H1 (cell line): Measurements from ENCODE around the gene TPSAB1.

Experiments
- ASH2L ChIP-seq: fragments of 200-600, 300-600 bp; sonication (generic); IDR thresholded peaks from one replicate; pipeline ENCODE4 v1.7.1; 2017; ENCODE audit warnings: low read length
- ATF3 ChIP-seq: IDR thresholded peaks from 2 replicates; pipeline ENCODE4 v1.6.1; 2011; ENCODE audit warnings: low read depth, mild to moderate bottlenecking, low read length; ENCODE audit not compliant: insufficient read depth
- BRCA1 ChIP-seq: IDR thresholded peaks from 2 replicates; pipeline ENCODE4 v1.6.1; 2012; ENCODE audit warnings: low read depth, low read length, improper control_type of control experiment
- CREB1 ChIP-seq: IDR thresholded peaks from 2 replicates; pipeline ENCODE4 v1.6.1; 2012; ENCODE audit warnings: inconsistent platforms
- CTCF ChIP-seq, 3 experiments: IDR thresholded peaks; 1 replicate in 2 of 3; 2 replicates in 1 of 3; pipeline versions ENCODE4 v1.5.1 to v1.6.1; 2011; ENCODE audit warnings: low read length in 3 of 3, mild to moderate bottlenecking in 3 of 3, inconsistent platforms in 2 of 3, low read depth in 1 of 3, moderate library complexity in 1 of 3; ENCODE audit not compliant: insufficient read depth in 1 of 3; ENCODE audit errors: control extremely low read depth in 1 of 3
- EGR1 ChIP-seq: IDR thresholded peaks from 2 replicates; pipeline ENCODE4 v1.6.1; 2011; ENCODE audit warnings: low read depth, low read length, borderline replicate concordance
- EP300 ChIP-seq, 2 experiments: IDR thresholded peaks; 1 replicate in 1 of 2; 2 replicates in 1 of 2; pipeline ENCODE4 v1.6.1; 2011 to 2012; ENCODE audit warnings: low read depth in 2 of 2, low read length in 2 of 2, mild to moderate bottlenecking in 2 of 2, borderline replicate concordance in 1 of 2, inconsistent platforms in 1 of 2, moderate library complexity in 1 of 2
- GABPA ChIP-seq: IDR thresholded peaks from 2 replicates; pipeline ENCODE4 v1.6.1; 2011; ENCODE audit warnings: mild to moderate bottlenecking, low read length, moderate library complexity, borderline replicate concordance; ENCODE audit not compliant: insufficient read depth
- JUN ChIP-seq: IDR thresholded peaks from 2 replicates; pipeline ENCODE4 v1.6.1; 2011; ENCODE audit warnings: low read depth, mild to moderate bottlenecking, improper control_type of control experiment, low read length
- POLR2A ChIP-seq, 2 experiments: IDR thresholded peaks; 1 replicate in 1 of 2; 2 replicates in 1 of 2; pipeline ENCODE4 v1.6.1; 2011; ENCODE audit warnings: low read depth in 2 of 2, low read length in 2 of 2, mild to moderate bottlenecking in 2 of 2; ENCODE audit errors: control extremely low read depth in 1 of 2

GRCh38 chr16:1282324-1282973 is 41.9 kb downstream of the TPSAB1 start:
- TF ChIP-seq BRCA1 (no peak), EGR1 (no peak), EP300 (IDR thresholded peaks at IDR 0.05; ENCODE audit: borderline replicate concordance in 1 of 2, low read depth in 2 of 2, low read length in 2 of 2) (no peak), GABPA (no peak), ATF3 (no peak), ASH2L (no peak), CREB1 (no peak), POLR2A (IDR thresholded peaks at IDR 0.05; ENCODE audit: control extremely low read depth in 1 of 2, low read depth in 2 of 2, low read length in 2 of 2) (no peak), CTCF (IDR thresholded peaks at IDR 0.05; ENCODE audit: control extremely low read depth in 1 of 3, insufficient read depth in 1 of 3, low read depth in 1 of 3, low read length in 3 of 3) (peak in 2 of 3 experiments; percentile 29 to 31; a peak in 2 of 4 replicates), JUN (no peak)
